ENCODE measurements around the gene ROBO2.

The ROBO2 gene

DNA sequence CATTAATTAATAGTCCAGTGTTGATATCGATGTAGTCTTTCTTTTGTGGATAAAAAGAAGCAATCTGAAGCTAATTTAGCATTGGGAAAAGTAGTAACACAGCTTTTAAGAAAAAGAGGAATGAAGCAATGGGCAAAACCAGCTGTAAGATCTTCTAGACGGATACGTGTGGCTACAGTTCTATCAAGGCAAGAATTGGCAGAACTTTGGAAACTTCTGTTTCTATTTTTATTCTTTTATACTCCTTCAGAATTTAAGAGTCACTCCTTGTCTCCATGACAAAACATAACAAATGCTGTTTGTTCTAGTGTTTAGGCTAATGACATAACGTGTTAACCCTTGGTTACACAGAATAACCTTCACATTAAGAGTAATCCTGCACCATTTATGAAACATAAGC is 289.2 kb downstream of the ROBO2 start:
- Histone ChIP-seq H3K36me3 (ENCODE audit: control insufficient read depth, insufficient read depth, low read length) (no peaks in the 10 kb centered on the region), H3K27me3 (ENCODE audit: control insufficient read depth, insufficient read depth, low read length) (no peaks in the 10 kb centered on the region), H3K79me2 (no peaks in the 10 kb centered on the region), H3K4me1 (no peaks in the 10 kb centered on the region), H2AFZ (no peak overlapping the region), H3K9me3 (ENCODE audit: control insufficient read depth, low read length) (no peaks in the 10 kb centered on the region), H3K4me2 (ENCODE audit: low read length) (no peak overlapping the region), H3K9ac (no peak overlapping the region), H3K4me3 (ENCODE audit: low read depth, low read length) (no peak overlapping the region), H3K27ac (no peak overlapping the region)
- TF ChIP-seq, protein P1, sequence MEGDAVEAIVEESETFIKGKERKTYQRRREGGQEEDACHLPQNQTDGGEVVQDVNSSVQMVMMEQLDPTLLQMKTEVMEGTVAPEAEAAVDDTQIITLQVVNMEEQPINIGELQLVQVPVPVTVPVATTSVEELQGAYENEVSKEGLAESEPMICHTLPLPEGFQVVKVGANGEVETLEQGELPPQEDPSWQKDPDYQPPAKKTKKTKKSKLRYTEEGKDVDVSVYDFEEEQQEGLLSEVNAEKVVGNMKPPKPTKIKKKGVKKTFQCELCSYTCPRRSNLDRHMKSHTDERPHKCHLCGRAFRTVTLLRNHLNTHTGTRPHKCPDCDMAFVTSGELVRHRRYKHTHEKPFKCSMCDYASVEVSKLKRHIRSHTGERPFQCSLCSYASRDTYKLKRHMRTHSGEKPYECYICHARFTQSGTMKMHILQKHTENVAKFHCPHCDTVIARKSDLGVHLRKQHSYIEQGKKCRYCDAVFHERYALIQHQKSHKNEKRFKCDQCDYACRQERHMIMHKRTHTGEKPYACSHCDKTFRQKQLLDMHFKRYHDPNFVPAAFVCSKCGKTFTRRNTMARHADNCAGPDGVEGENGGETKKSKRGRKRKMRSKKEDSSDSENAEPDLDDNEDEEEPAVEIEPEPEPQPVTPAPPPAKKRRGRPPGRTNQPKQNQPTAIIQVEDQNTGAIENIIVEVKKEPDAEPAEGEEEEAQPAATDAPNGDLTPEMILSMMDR (IDR thresholded peaks at IDR 0.05), result no peak

DNA sequence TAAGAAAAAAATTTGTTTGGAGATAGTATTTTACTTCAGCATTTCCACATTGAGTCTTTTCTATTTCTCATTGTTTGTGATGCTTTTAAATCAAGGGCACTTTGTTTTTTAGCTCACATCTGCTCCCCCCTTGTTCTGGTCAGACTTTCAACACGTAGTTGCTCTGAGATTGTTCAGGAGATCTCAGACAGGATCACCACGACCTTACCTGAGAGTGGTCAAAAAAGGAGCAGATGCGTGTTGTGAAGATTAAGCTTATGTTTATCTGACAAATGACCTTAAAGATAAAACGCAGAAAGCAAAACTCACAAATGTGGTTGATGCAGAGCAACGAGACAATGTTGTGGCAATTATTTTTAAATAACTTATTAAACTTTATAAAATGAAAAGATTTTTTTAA is 298.3 kb downstream of the ROBO2 start:
- H2AFZ ChIP-seq, result no peak overlapping the region
- no peak overlapping the region for H3K9ac ChIP-seq
- H3K9me3 ChIP-seq (ENCODE audit: control insufficient read depth, low read length), result no peaks in the 10 kb centered on the region
- no peaks in the 10 kb centered on the region for H3K27me3 ChIP-seq (ENCODE audit: control insufficient read depth, insufficient read depth, low read length)
- no peak overlapping the region for H3K27ac ChIP-seq
- no peak overlapping the region for H3K4me2 ChIP-seq (ENCODE audit: low read length)
- no peaks in the 10 kb centered on the region for H3K79me2 ChIP-seq
- no peak overlapping the region for H3K4me3 ChIP-seq (ENCODE audit: low read depth, low read length)
- TF ChIP-seq, protein P1 (IDR thresholded peaks at IDR 0.05), result no peak
- no peaks in the 10 kb centered on the region for H3K36me3 ChIP-seq (ENCODE audit: control insufficient read depth, insufficient read depth, low read length)
- no peaks in the 10 kb centered on the region for H3K4me1 ChIP-seq

DNA sequence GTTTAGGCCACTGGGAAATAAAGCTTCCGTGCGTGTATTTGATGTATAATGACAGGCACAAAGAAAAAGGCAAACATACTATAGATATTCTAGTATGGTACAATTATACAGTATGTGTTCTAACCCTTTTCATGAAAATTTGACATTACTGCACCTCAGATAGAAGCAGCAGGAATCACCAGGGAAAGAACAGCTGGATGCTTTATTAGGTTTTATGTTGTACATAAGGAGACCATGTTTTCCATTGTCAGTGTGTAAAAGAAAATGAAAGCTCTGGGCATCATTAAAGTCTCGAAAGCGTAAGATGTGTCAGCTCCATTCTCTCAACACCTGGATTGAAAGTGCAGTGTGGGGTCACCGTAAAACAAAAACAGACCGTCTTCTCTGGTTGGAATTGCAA is 302.1 kb downstream of the ROBO2 start:
- Histone ChIP-seq H3K4me1 (no peaks in the 10 kb centered on the region), H3K9me3 (ENCODE audit: control insufficient read depth, low read length) (no peaks in the 10 kb centered on the region), H3K4me3 (ENCODE audit: low read depth, low read length) (no peak overlapping the region), H3K27ac (no peak overlapping the region), H3K36me3 (ENCODE audit: control insufficient read depth, insufficient read depth, low read length) (no peaks in the 10 kb centered on the region), H3K79me2 (no peaks in the 10 kb centered on the region), H3K27me3 (ENCODE audit: control insufficient read depth, insufficient read depth, low read length) (no peaks in the 10 kb centered on the region), H3K9ac (no peak overlapping the region), H2AFZ (no peak overlapping the region), H3K4me2 (ENCODE audit: low read length) (no peak overlapping the region)
- TF ChIP-seq, protein P1 (IDR thresholded peaks at IDR 0.05), result no peak

DNA sequence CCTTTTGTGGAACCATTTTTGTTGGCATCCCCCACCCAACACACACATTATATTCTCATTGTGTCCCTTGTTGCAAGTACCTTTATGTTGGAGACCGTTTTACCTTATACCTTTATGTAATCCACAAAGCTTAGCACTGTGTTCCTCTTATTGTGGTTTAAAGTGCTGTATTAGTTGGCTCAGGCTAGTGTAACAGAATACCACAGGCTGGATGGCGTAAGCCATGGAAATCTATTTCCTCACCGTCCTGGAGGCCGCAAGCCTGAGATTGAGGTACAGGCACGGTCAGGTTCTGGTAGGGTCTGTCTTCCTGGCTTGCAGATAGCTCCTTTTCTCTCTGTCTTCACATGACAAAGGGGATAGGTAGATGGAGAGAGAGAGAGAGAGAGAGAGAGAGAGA is 302.8 kb downstream of the ROBO2 start:
- H3K27me3 ChIP-seq (ENCODE audit: control insufficient read depth, insufficient read depth, low read length), result no peaks in the 10 kb centered on the region
- H3K4me2 ChIP-seq (ENCODE audit: low read length), result no peak overlapping the region
- no peak overlapping the region for H3K27ac ChIP-seq
- TF ChIP-seq, protein P1 (IDR thresholded peaks at IDR 0.05), result no peak
- H2AFZ ChIP-seq, result no peak overlapping the region
- no peak overlapping the region for H3K9ac ChIP-seq
- no peak overlapping the region for H3K4me3 ChIP-seq (ENCODE audit: low read depth, low read length)
- no peaks in the 10 kb centered on the region for H3K36me3 ChIP-seq (ENCODE audit: control insufficient read depth, insufficient read depth, low read length)
- no peaks in the 10 kb centered on the region for H3K9me3 ChIP-seq (ENCODE audit: control insufficient read depth, low read length)
- H3K4me1 ChIP-seq, result no peaks in the 10 kb centered on the region
- H3K79me2 ChIP-seq, result no peaks in the 10 kb centered on the region

DNA sequence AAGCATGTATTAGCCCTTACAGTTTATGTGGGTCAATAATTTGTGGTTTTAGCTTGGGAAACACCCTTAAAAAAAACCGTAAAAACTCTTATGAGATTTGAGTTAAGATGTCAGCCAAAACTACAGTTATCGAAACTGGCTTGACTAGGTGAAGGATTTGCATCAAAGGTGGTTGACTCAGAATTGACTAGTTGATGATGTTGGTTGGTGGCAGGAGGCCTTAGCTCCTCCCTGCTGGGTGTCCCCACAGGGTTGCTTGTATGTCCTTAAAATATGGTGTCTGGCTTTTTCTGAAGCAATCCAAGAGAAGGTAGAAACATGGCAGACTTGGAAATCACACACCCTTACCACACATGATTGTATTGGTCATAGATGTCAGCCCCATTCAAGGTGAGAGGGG is 305.1 kb downstream of the ROBO2 start:
- H3K36me3 ChIP-seq (ENCODE audit: control insufficient read depth, insufficient read depth, low read length), result no peaks in the 10 kb centered on the region
- H3K4me3 ChIP-seq (ENCODE audit: low read depth, low read length), result no peak overlapping the region
- H3K79me2 ChIP-seq, result no peaks in the 10 kb centered on the region
- no peak overlapping the region for H2AFZ ChIP-seq
- TF ChIP-seq, protein P1 (IDR thresholded peaks at IDR 0.05), result no peak
- no peaks in the 10 kb centered on the region for H3K27me3 ChIP-seq (ENCODE audit: control insufficient read depth, insufficient read depth, low read length)
- no peak overlapping the region for H3K4me2 ChIP-seq (ENCODE audit: low read length)
- H3K4me1 ChIP-seq, result no peaks in the 10 kb centered on the region
- H3K9me3 ChIP-seq (ENCODE audit: control insufficient read depth, low read length), result no peaks in the 10 kb centered on the region
- H3K27ac ChIP-seq, result no peak overlapping the region
- H3K9ac ChIP-seq, result no peak overlapping the region
